H1 (cell line): Measurements from ENCODE around the gene ZFP82. TPM values are rescaled to one million over a fixed set of nuclear protein-coding genes. Genes with fewer than 3 reads are reported as not detected.

Experiments
- GTF2F1 ChIP-seq: IDR thresholded peaks from 2 replicates; pipeline ENCODE4 v1.6.1; 2012; ENCODE audit warnings: low read depth, low read length, improper control_type of control experiment, borderline replicate concordance
- JUN ChIP-seq: IDR thresholded peaks from 2 replicates; pipeline ENCODE4 v1.6.1; 2011; ENCODE audit warnings: low read depth, mild to moderate bottlenecking, improper control_type of control experiment, low read length
- MAFK ChIP-seq: IDR thresholded peaks from 2 replicates; pipeline ENCODE4 v1.6.1; 2012; ENCODE audit warnings: low read depth, mild to moderate bottlenecking, improper control_type of control experiment, low read length
- NANOG ChIP-seq: IDR thresholded peaks from 2 replicates; pipeline ENCODE4 v1.6.1; 2011; ENCODE audit warnings: low read length, low read depth, mild to moderate bottlenecking, inconsistent platforms; ENCODE audit not compliant: insufficient read depth, poor library complexity, severe bottlenecking
- PHF8 ChIP-seq: fragments of 200-600 bp; sonication (generic); conservative IDR thresholded peaks from 2 replicates; pipeline ENCODE4 v1.7.1; 2012; ENCODE audit warnings: low read depth, mild to moderate bottlenecking, inconsistent platforms, low read length, moderate library complexity
- RBBP5 ChIP-seq: IDR thresholded peaks from 2 replicates; pipeline ENCODE4 v1.7.1; 2012; ENCODE audit warnings: low read depth, mild to moderate bottlenecking, inconsistent platforms, low read length, moderate library complexity, borderline replicate concordance
- polyA plus RNA-seq, 7 experiments: library from polyadenylated mRNA; depleted of rRNA in 3 of 7; stranded (reverse) in 5 of 7; unstranded in 2 of 7; fragments of >200 nt in 5 of 7; fragments of 200-250 nt in 2 of 7; gene quantifications; 1 replicate in 5 of 7; 2 replicates in 1 of 7; 4 replicates in 1 of 7; pipeline versions ENCODE4 v1.2.1 to v1.2.3, GENCODE V29; 2011 to 2013; ENCODE audit warnings: missing spikeins in 2 of 7, mixed read lengths in 2 of 7
- total RNA-seq: library from RNA; stranded (reverse); fragmentation: NEBNext Ultra II Directional; extraction: Animal tissue kit (Norgen Biotek cat#: 25700); gene quantifications from 2 replicates; pipeline ENCODE4 v1.2.1, GENCODE V29; 2021

The ZFP82 gene
- total and polyA plus RNA-seq, 2 of the 8 experiments (the other 6 are each of a cell fraction or from before 2014, with no cell fraction given): 4.8 to 16.5 TPM

DNA sequence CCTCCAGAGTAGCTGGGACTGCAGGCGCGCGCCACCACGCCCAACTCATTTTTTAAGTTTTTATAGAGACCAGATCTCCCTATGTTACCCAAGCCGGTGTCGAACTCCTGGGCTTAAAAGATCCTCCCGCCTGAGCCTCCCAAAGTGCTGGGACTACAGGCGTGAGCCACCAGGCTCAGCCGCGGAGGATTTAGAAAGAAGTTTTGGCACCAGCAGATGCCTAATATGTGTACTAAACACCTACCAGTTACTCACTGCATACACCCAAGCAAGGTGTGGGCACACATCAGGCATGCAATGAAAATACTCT lies 39.0 kb downstream of the ZFP82 start (continued):
- TF ChIP-seq MAFK (no peak), JUN (no peak), GTF2F1 (no peak), NANOG (no peak), PHF8 (no peak), RBBP5 (no peak)
- TF ChIP-seq, all 59 proteins: peak for 0
